ENCODE results near the gene CLEC16A. TPM values are rescaled to one million over a fixed set of nuclear protein-coding genes. Genes with fewer than 3 reads are reported as not detected.

The CLEC16A gene
- total RNA-seq, 4 donors from 2014 or later, result 38.2 to 153 (median 92.7) TPM

DNA sequence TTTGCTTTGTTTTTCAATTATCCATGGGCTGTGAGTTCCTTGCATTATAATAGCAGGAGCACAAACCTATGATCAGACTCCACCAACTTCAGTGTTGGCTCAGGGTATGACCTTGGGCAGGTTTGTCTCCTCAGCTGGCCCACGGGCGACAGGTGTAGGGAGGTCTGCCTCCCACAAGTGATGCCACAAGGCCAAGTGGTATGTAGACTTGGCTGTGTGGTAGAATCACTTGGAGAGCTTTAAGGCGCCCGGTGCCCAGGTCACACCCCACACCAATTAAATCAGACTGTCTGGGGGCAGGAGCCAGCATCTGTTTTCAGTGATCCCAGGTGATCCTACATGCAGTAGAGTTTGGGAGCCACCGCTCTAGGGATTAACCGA, 153.4 kb downstream of the CLEC16A start:
- Histone ChIP-seq H3K9me3 (no peaks in the 10 kb centered on the region), H3K4me3 (no peak overlapping the region), H3K27me3 (no peaks in the 10 kb centered on the region), H3K4me1 (peaks cover 20 to 56% (median 35%) of the 10 kb centered on the region in 4 donors), H3K27ac (no peak overlapping the region), H3K36me3 (no peaks in the 10 kb centered on the region)
- DNase-seq, result no peak
- no peak for TF ChIP-seq POLR2A (IDR thresholded peaks at IDR 0.05)
- no peak for TF ChIP-seq CTCF (IDR thresholded peaks at IDR 0.05)
- intact Hi-C loops (cut with DNase I; ENCODE audit: low total_unique reads) (loop anchor here (5.0 kb wide), 1 partner anchor 35 kb away; no protein-coding TSS in a partner anchor), in situ Hi-C loops (cut with MboI; ENCODE audit: low pct_ligation_motif_present in 1 of 4, low pct_unique_long_range_greater_than_20kb in 1 of 4, low sequenced_read_pairs in 3 of 4) (no loop called here)
- WGBS, 2 donors (ENCODE audit: low coverage in 1 of 2), result 98% methylated on average over 6 of the region's 6 CpGs; no CpG with 5 or more reads in 1 of the 2 donors

- peaks cover 12 to 47% (median 29%) of the 10 kb centered on the region in 4 donors for H3K4me1 ChIP-seq
- TF ChIP-seq CTCF (IDR thresholded peaks at IDR 0.05), result no peak
- TF ChIP-seq POLR2A (IDR thresholded peaks at IDR 0.05), result no peak
- no peak for TF ChIP-seq POLR2AphosphoS5 (IDR thresholded peaks at IDR 0.05)
- TF ChIP-seq EP300 (IDR thresholded peaks at IDR 0.05; ENCODE audit: low read depth), result no peak
- DNase-seq, result no peak
- no peaks in the 10 kb centered on the region for H3K9me3 ChIP-seq
- no peak overlapping the region for H3K4me3 ChIP-seq
- no peaks in the 10 kb centered on the region for H3K36me3 ChIP-seq
- intact Hi-C loops (cut with DNase I; ENCODE audit: low total_unique reads) (loop anchor here (5.0 kb wide), 1 partner anchor 34 kb away; no protein-coding TSS in a partner anchor), in situ Hi-C loops (cut with MboI; ENCODE audit: low pct_ligation_motif_present in 1 of 4, low pct_unique_long_range_greater_than_20kb in 1 of 4, low sequenced_read_pairs in 3 of 4) (no loop called here)
- WGBS, 2 donors (ENCODE audit: low coverage in 1 of 2), result 84 to 100% methylated on average over 1 to 17 of the region's 17 CpGs
- H3K27ac ChIP-seq, result no peak overlapping the region
- H3K27me3 ChIP-seq, result no peaks in the 10 kb centered on the region
Observed at GRCh38 chr16:11098601-11099390, 154.4 kb downstream of the CLEC16A start.

DNA sequence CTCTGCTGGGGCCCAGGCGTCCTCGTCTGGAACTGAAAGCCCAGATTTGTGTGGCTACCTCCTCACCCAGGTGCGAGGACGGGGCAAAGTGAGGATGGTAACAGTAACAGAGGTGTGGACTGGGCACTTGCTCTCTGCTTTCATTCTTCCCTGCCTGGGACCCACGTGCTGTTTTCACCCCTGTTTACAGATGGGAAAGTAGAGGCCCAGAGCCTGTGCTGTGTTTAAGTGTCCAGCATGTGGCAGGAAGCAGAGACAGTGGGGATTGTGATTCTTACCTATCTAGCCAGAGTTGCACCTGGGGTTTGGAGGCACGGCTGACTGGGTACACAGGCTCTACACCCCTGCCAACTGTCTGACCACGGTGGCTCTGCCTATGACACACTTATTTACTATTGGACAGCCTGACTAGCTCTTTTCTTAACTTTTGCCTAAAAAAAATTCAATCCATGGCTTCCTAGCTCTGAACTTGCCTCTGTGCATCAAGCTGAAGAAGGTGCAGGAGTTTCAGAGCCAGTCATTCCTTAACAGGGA, 155.4 kb downstream of the CLEC16A start:
- Histone ChIP-seq H3K4me1 (peaks cover 6 to 43% (median 29%) of the 10 kb centered on the region in 4 donors), H3K9me3 (no peaks in the 10 kb centered on the region), H3K27ac (peak overlapping the region; percentile 23 to 78 (median 58)), H3K4me3 (no peak overlapping the region), H3K36me3 (no peaks in the 10 kb centered on the region), H3K27me3 (no peaks in the 10 kb centered on the region)
- 67 to 78% methylated on average over 2 to 7 of the region's 7 CpGs for WGBS, 2 donors (ENCODE audit: low coverage in 1 of 2)
- in situ Hi-C loops (cut with MboI; ENCODE audit: low pct_ligation_motif_present in 1 of 4, low pct_unique_long_range_greater_than_20kb in 1 of 4, low sequenced_read_pairs in 3 of 4) (no loop called here), intact Hi-C loops (cut with DNase I; ENCODE audit: low total_unique reads) (loop anchor here (5.0 kb wide), 1 partner anchor 33 kb away; no protein-coding TSS in a partner anchor)
- no peak for DNase-seq
- TF ChIP-seq POLR2A (IDR thresholded peaks at IDR 0.05), result no peak
- no peak for TF ChIP-seq CTCF (IDR thresholded peaks at IDR 0.05)
- no peak for TF ChIP-seq POLR2AphosphoS5 (IDR thresholded peaks at IDR 0.05)
- no peak for TF ChIP-seq EP300 (IDR thresholded peaks at IDR 0.05; ENCODE audit: low read depth)

DNA sequence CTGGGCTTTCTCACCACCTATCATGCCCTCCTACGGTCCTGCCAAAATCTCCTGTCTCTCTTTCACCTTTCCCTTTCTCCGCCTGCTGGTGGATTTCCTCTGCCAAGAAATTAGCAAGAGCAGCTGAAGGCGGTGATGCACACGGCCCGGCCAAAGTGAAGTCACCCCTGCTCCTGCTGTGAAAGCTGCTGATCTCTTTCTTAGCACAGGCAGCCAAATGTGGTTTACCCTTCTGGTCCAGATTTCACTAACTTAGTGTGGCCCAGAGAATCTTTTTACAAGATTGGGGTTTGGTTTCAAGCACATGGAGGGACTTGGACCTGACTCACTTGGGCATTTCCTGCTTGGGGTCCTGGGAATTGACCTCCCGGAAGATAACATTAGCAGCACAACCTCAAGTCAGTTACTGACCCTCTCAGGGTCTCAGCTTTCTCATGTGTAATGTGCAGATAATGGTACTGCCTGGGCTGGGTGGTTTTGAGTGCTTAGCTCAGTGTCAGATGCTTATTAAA, 155.9 kb downstream of the CLEC16A start:
- peak; percentile 53 for DNase-seq
- peaks cover 6 to 43% (median 31%) of the 10 kb centered on the region in 4 donors for H3K4me1 ChIP-seq
- 38 to 65% methylated on average over 1 to 6 of the region's 6 CpGs for WGBS, 2 donors (ENCODE audit: low coverage in 1 of 2)

More for the DNA sequence above, 155.9 kb downstream of the CLEC16A start:
- Histone ChIP-seq H3K4me3 (no peak overlapping the region), H3K27me3 (no peaks in the 10 kb centered on the region), H3K36me3 (no peaks in the 10 kb centered on the region), H3K27ac (peak overlapping the region; percentile 23 to 78 (median 58)), H3K9me3 (no peaks in the 10 kb centered on the region)
- intact Hi-C loops (cut with DNase I; ENCODE audit: low total_unique reads) (no loop called here), in situ Hi-C loops (cut with MboI; ENCODE audit: low pct_ligation_motif_present in 1 of 4, low pct_unique_long_range_greater_than_20kb in 1 of 4, low sequenced_read_pairs in 3 of 4) (no loop called here)
- TF ChIP-seq POLR2A (IDR thresholded peaks at IDR 0.05) (no peak), EP300 (IDR thresholded peaks at IDR 0.05; ENCODE audit: low read depth) (no peak), POLR2AphosphoS5 (IDR thresholded peaks at IDR 0.05) (peak; percentile 19 to 37 (median 27)), CTCF (IDR thresholded peaks at IDR 0.05) (peak in 3 of 5 experiments; percentile 9 to 32 (median 20))

Measured in transverse colon (tissue), 4 donors.